ENCODE data around the gene NR2C2.
A peak's percentile ranks its signal among the peaks of the same experiment; 100 is the strongest.

The NR2C2 gene

DNA sequence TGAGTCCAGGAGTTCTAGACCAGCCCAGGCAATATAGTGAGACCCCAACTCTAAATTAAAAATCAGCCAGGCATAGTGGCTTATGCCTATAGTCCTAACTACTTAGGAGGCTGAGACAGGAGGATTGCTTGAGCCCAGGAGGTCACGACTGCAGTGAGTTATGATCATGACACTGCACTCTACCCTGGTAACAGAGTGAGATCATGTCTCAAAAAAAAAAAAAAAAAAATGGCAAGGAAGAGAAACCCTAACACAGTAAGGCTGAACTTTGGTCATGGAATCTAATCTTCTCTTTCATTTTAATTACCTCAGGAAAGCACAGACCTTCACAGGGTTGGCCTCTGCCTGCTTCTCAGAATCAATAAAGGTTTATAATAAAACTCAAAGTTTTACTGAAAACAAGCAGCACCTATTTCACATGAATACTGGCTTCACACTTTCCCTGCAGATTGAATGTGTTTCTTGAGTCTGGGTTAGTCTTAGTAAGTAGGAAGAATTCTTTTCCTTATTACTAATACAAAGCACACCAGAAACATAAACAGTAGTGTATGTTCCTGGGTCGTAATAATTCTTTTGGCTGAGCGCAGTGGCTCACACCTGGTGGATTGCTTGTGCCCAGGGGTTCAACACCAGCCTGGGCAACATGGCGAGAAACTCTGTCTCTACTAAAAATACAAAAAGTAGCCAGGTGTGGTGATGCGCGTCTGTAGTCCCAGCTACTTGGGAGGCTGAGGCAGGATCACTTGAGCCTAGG lies 11.6 kb upstream of the NR2C2 start:
- no peaks in the 10 kb centered on the region for H3K36me3 ChIP-seq (ENCODE audit: control insufficient read depth, insufficient read depth, low read length)
- TF ChIP-seq, protein P1, sequence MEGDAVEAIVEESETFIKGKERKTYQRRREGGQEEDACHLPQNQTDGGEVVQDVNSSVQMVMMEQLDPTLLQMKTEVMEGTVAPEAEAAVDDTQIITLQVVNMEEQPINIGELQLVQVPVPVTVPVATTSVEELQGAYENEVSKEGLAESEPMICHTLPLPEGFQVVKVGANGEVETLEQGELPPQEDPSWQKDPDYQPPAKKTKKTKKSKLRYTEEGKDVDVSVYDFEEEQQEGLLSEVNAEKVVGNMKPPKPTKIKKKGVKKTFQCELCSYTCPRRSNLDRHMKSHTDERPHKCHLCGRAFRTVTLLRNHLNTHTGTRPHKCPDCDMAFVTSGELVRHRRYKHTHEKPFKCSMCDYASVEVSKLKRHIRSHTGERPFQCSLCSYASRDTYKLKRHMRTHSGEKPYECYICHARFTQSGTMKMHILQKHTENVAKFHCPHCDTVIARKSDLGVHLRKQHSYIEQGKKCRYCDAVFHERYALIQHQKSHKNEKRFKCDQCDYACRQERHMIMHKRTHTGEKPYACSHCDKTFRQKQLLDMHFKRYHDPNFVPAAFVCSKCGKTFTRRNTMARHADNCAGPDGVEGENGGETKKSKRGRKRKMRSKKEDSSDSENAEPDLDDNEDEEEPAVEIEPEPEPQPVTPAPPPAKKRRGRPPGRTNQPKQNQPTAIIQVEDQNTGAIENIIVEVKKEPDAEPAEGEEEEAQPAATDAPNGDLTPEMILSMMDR (IDR thresholded peaks at IDR 0.05; ENCODE audit: insufficient read depth, low read length, poor library complexity, severe bottlenecking) = no peak
- no peak overlapping the region for H3K4me3 ChIP-seq (replicated peaks; ENCODE audit: low read depth, low read length)
- H3K27me3 ChIP-seq (replicated peaks; ENCODE audit: control insufficient read depth, insufficient read depth, low read length) = no peaks in the 10 kb centered on the region
- no peak for DNase-seq (ENCODE audit: extremely low read depth, insufficient read length)

DNA sequence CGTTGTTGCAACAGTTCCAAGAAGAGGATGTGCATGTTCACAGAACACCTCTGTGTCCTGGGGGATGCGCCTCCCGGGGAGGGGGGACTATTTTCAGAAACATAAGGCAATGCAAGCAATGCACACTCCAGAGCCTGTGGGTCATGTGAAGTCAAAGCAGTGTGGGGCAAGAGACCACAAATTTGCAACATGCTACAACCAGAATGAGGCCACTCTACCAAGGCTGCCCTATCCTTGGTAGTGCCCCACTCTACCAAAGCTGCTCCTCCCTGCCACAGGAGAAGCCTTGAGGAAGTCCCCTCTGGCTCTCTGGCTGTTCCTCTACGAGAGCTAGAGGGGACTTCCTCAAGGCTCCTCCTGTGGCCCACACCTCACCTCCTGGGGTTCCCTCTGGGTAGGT lies 8.4 kb upstream of the NR2C2 start:
- no peaks in the 10 kb centered on the region for H3K27me3 ChIP-seq (replicated peaks; ENCODE audit: control insufficient read depth, insufficient read depth, low read length)
- no peak overlapping the region for H3K4me3 ChIP-seq (replicated peaks; ENCODE audit: low read depth, low read length)
- TF ChIP-seq, protein P1 (IDR thresholded peaks at IDR 0.05; ENCODE audit: insufficient read depth, low read length, poor library complexity, severe bottlenecking) = no peak
- DNase-seq (ENCODE audit: extremely low read depth, insufficient read length) = no peak
- H3K36me3 ChIP-seq (ENCODE audit: control insufficient read depth, insufficient read depth, low read length) = no peaks in the 10 kb centered on the region

DNA sequence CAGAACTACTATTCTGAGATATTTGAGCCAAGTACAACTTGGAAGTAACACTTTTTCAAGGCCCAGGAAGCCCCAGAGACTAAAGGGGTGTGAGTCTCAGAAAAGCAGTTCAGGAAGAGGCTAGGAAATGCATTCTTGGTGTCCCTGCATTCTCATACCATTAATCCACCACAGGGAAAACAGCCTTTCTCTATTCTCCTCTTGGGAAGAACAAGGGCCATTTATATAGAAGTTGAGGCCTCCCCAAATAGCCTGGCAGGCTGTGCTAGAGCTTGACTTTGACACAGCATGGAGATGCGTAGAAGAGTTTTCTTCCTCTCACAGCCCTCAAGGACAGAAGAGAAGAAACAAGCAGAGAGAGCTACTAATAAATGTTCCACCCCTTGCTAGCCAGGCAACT lies 5.5 kb upstream of the NR2C2 start:
- Histone ChIP-seq H3K36me3 (ENCODE audit: control insufficient read depth, insufficient read depth, low read length) (peaks cover 5% of the 10 kb centered on the region), H3K4me3 (replicated peaks; ENCODE audit: low read depth, low read length) (no peak overlapping the region), H3K27me3 (replicated peaks; ENCODE audit: control insufficient read depth, insufficient read depth, low read length) (no peaks in the 10 kb centered on the region)
- TF ChIP-seq, protein P1 (IDR thresholded peaks at IDR 0.05; ENCODE audit: insufficient read depth, low read length, poor library complexity, severe bottlenecking) = no peak
- DNase-seq (ENCODE audit: extremely low read depth, insufficient read length) = no peak

DNA sequence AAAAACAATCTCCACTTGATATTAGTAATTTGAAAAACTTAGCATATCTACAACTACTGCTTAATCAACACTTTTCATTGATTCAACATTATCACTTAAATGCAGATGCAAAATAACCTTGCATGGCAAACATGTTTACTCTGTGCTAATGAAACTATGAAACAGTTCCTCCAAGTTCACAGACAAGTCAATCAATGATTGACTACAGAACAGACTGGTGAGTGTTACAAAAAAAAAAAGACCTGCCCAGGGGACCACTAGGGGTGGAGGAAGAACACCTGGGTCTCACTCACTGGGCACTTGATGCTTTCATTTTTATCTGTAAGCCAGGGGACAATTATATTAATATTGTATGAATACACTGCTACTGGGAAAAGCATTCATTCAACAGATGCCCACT lies 4.3 kb upstream of the NR2C2 start:
- Histone ChIP-seq H3K27me3 (replicated peaks; ENCODE audit: control insufficient read depth, insufficient read depth, low read length) (no peaks in the 10 kb centered on the region), H3K4me3 (replicated peaks; ENCODE audit: low read depth, low read length) (no peak overlapping the region), H3K36me3 (ENCODE audit: control insufficient read depth, insufficient read depth, low read length) (peaks cover 5% of the 10 kb centered on the region)
- TF ChIP-seq, protein P1 (IDR thresholded peaks at IDR 0.05; ENCODE audit: insufficient read depth, low read length, poor library complexity, severe bottlenecking) = no peak
- no peak for DNase-seq (ENCODE audit: extremely low read depth, insufficient read length)

DNA sequence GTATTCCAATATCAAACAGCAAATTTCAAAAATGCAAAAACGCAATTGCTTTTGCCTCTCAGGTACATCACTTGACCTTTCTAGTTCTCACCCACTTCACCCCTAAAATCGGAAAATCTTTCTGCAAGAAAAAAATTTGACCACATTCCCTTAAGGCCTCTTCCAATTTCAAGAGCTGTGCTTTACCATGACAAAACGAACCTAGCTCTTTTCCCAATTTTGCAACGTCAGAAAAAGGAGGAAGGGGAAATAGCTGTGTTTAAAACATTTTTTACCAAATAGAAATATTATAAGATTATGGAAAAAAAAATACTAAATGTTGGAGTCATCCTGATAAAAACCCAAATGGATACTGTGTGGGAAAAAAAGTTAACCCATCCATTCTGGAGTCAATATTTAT lies 1.1 kb upstream of the NR2C2 start:
- peaks cover 5% of the 10 kb centered on the region for H3K36me3 ChIP-seq (ENCODE audit: control insufficient read depth, insufficient read depth, low read length)
- peak overlapping the region; percentile 90 for H3K4me3 ChIP-seq (replicated peaks; ENCODE audit: low read depth, low read length)
- TF ChIP-seq, protein P1 (IDR thresholded peaks at IDR 0.05; ENCODE audit: insufficient read depth, low read length, poor library complexity, severe bottlenecking) = no peak
- H3K27me3 ChIP-seq (replicated peaks; ENCODE audit: control insufficient read depth, insufficient read depth, low read length) = no peaks in the 10 kb centered on the region
- no peak for DNase-seq (ENCODE audit: extremely low read depth, insufficient read length)

DNA sequence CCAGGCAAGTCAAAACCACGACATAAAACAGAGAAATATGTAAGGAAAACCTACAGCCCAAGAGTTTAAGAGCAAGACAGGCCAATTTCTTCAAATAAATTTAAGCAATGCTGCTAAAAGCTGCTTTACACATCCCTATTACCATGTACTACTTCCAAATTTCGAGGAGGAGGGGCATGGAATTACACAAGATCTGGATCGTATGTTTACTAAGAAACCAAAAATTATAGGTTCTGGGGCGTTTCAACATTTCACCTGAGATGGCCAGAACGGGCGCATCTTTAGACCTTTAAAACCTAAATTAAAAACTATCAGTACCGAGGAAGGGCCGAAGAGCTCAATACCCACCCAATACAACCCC lies 664 bp upstream of the NR2C2 start:
- Histone ChIP-seq H3K27me3 (replicated peaks; ENCODE audit: control insufficient read depth, insufficient read depth, low read length) (no peaks in the 10 kb centered on the region), H3K36me3 (ENCODE audit: control insufficient read depth, insufficient read depth, low read length) (peaks cover 5% of the 10 kb centered on the region), H3K4me3 (replicated peaks; ENCODE audit: low read depth, low read length) (peak overlapping the region; percentile 90)
- DNase-seq (ENCODE audit: extremely low read depth, insufficient read length) = no peak
- TF ChIP-seq, protein P1 (IDR thresholded peaks at IDR 0.05; ENCODE audit: insufficient read depth, low read length, poor library complexity, severe bottlenecking) = no peak

Measured in GM06990 (cell line).